ENCODE measurements around the gene MAPRE2. TPM values are rescaled to one million over a fixed set of nuclear protein-coding genes. Genes with fewer than 3 reads are reported as not detected.

The MAPRE2 gene
- total RNA-seq, 1 donor from 2014 or later: 50.7 TPM

GRCh38 chr18:35110554-35111485, 69.6 kb downstream of the MAPRE2 start:
- Mint-ChIP-seq H3K36me3 (ENCODE audit: low read depth) (peaks cover 23% of the 10 kb centered on the region), H3K27me3 (ENCODE audit: insufficient read depth) (no peaks in the 10 kb centered on the region), H3K27ac (no peak overlapping the region), H3K9me3 (peaks cover 24% of the 10 kb centered on the region), H3K4me1 (ENCODE audit: low read depth) (peaks cover 16% of the 10 kb centered on the region), H3K4me3 (no peak overlapping the region)
- intact Hi-C loops (cut with micrococcal nuclease): no loop called here
- DNase-seq (ENCODE audit: low spot score): no peak

GRCh38 chr18:35112696-35113095, 71.5 kb downstream of the MAPRE2 start:
- Mint-ChIP-seq H3K4me3 (no peak overlapping the region), H3K27me3 (ENCODE audit: insufficient read depth) (no peaks in the 10 kb centered on the region), H3K27ac (no peak overlapping the region), H3K36me3 (ENCODE audit: low read depth) (peaks cover 20% of the 10 kb centered on the region), H3K4me1 (ENCODE audit: low read depth) (peaks cover 13% of the 10 kb centered on the region), H3K9me3 (peaks cover 24% of the 10 kb centered on the region)
- intact Hi-C loops (cut with micrococcal nuclease): no loop called here
- no peak for DNase-seq (ENCODE audit: low spot score)

- Mint-ChIP-seq H3K36me3 (ENCODE audit: low read depth) (peaks cover 10% of the 10 kb centered on the region), H3K4me1 (ENCODE audit: low read depth) (peaks cover 7% of the 10 kb centered on the region), H3K4me3 (no peak overlapping the region), H3K9me3 (peaks cover 24% of the 10 kb centered on the region), H3K27me3 (ENCODE audit: insufficient read depth) (no peaks in the 10 kb centered on the region), H3K27ac (no peak overlapping the region)
- no peak for DNase-seq (ENCODE audit: low spot score)
- intact Hi-C loops (cut with micrococcal nuclease): no loop called here
These were observed 73.1 kb downstream of the MAPRE2 start for GRCh38 chr18:35114305-35114704.

- intact Hi-C loops (cut with micrococcal nuclease): no loop called here
- Mint-ChIP-seq H3K9me3 (peaks cover 13% of the 10 kb centered on the region), H3K4me3 (no peak overlapping the region), H3K27me3 (ENCODE audit: insufficient read depth) (no peaks in the 10 kb centered on the region), H3K36me3 (ENCODE audit: low read depth) (peaks cover 6% of the 10 kb centered on the region), H3K4me1 (ENCODE audit: low read depth) (peaks cover 7% of the 10 kb centered on the region), H3K27ac (no peak overlapping the region)
- no peak for DNase-seq (ENCODE audit: low spot score)
These were observed 75.6 kb downstream of the MAPRE2 start for GRCh38 chr18:35116784-35117318.

- intact Hi-C loops (cut with micrococcal nuclease): no loop called here
These were observed 76.2 kb downstream of the MAPRE2 start for GRCh38 chr18:35117372-35117771.

GRCh38 chr18:35117951-35118411, 76.8 kb downstream of the MAPRE2 start:
- H3K27me3 Mint-ChIP-seq (ENCODE audit: insufficient read depth): no peaks in the 10 kb centered on the region
- H3K4me1 Mint-ChIP-seq (ENCODE audit: low read depth): peaks cover 17% of the 10 kb centered on the region
- peaks cover 5% of the 10 kb centered on the region for H3K36me3 Mint-ChIP-seq (ENCODE audit: low read depth)
- no peak overlapping the region for H3K4me3 Mint-ChIP-seq
- intact Hi-C loops (cut with micrococcal nuclease): no loop called here
- H3K9me3 Mint-ChIP-seq: peaks cover 4% of the 10 kb centered on the region
- H3K27ac Mint-ChIP-seq: no peak overlapping the region
- no peak for DNase-seq (ENCODE audit: low spot score)

More at GRCh38 chr18:35117372-35117771, 76.2 kb downstream of the MAPRE2 start:
- no peaks in the 10 kb centered on the region for H3K27me3 Mint-ChIP-seq (ENCODE audit: insufficient read depth)
- H3K4me3 Mint-ChIP-seq: no peak overlapping the region
- no peak for DNase-seq (ENCODE audit: low spot score)
- peaks cover 5% of the 10 kb centered on the region for H3K36me3 Mint-ChIP-seq (ENCODE audit: low read depth)
- H3K4me1 Mint-ChIP-seq (ENCODE audit: low read depth): peaks cover 11% of the 10 kb centered on the region
- H3K27ac Mint-ChIP-seq: no peak overlapping the region
- peaks cover 8% of the 10 kb centered on the region for H3K9me3 Mint-ChIP-seq

- intact Hi-C loops (cut with micrococcal nuclease): no loop called here
- Mint-ChIP-seq H3K36me3 (ENCODE audit: low read depth) (peaks cover 9% of the 10 kb centered on the region), H3K27ac (no peak overlapping the region), H3K4me3 (no peak overlapping the region), H3K9me3 (peaks cover 8% of the 10 kb centered on the region), H3K27me3 (ENCODE audit: insufficient read depth) (no peaks in the 10 kb centered on the region), H3K4me1 (ENCODE audit: low read depth) (peaks cover 21% of the 10 kb centered on the region)
- DNase-seq (ENCODE audit: low spot score): no peak
These were observed 77.4 kb downstream of the MAPRE2 start for GRCh38 chr18:35118641-35119040.

- Mint-ChIP-seq H3K36me3 (ENCODE audit: low read depth) (peaks cover 9% of the 10 kb centered on the region), H3K27me3 (ENCODE audit: insufficient read depth) (no peaks in the 10 kb centered on the region), H3K4me1 (ENCODE audit: low read depth) (peaks cover 21% of the 10 kb centered on the region), H3K4me3 (no peak overlapping the region), H3K9me3 (peaks cover 15% of the 10 kb centered on the region), H3K27ac (no peak overlapping the region)
- intact Hi-C loops (cut with micrococcal nuclease): no loop called here
- DNase-seq (ENCODE audit: low spot score): no peak
These were observed 79.8 kb downstream of the MAPRE2 start for GRCh38 chr18:35121038-35121437.

GRCh38 chr18:35121531-35121930, 80.3 kb downstream of the MAPRE2 start:
- Mint-ChIP-seq H3K36me3 (ENCODE audit: low read depth) (peaks cover 9% of the 10 kb centered on the region), H3K27me3 (ENCODE audit: insufficient read depth) (no peaks in the 10 kb centered on the region), H3K4me3 (no peak overlapping the region), H3K9me3 (peaks cover 15% of the 10 kb centered on the region), H3K4me1 (ENCODE audit: low read depth) (peaks cover 18% of the 10 kb centered on the region), H3K27ac (no peak overlapping the region)
- no peak for DNase-seq (ENCODE audit: low spot score)
- intact Hi-C loops (cut with micrococcal nuclease): no loop called here

GRCh38 chr18:35122586-35123224, 81.5 kb downstream of the MAPRE2 start:
- Mint-ChIP-seq H3K4me3 (no peak overlapping the region), H3K36me3 (ENCODE audit: low read depth) (peaks cover 15% of the 10 kb centered on the region), H3K9me3 (peaks cover 15% of the 10 kb centered on the region), H3K27ac (no peak overlapping the region), H3K4me1 (ENCODE audit: low read depth) (peaks cover 14% of the 10 kb centered on the region), H3K27me3 (ENCODE audit: insufficient read depth) (no peaks in the 10 kb centered on the region)
- intact Hi-C loops (cut with micrococcal nuclease): no loop called here
- no peak for DNase-seq (ENCODE audit: low spot score)

GRCh38 chr18:35123811-35124210, 82.6 kb downstream of the MAPRE2 start:
- Mint-ChIP-seq H3K36me3 (ENCODE audit: low read depth) (peaks cover 18% of the 10 kb centered on the region), H3K9me3 (peaks cover 15% of the 10 kb centered on the region), H3K27ac (no peak overlapping the region), H3K4me3 (no peak overlapping the region), H3K27me3 (ENCODE audit: insufficient read depth) (no peaks in the 10 kb centered on the region), H3K4me1 (ENCODE audit: low read depth) (peaks cover 14% of the 10 kb centered on the region)
- no peak for DNase-seq (ENCODE audit: low spot score)
- intact Hi-C loops (cut with micrococcal nuclease): no loop called here

- intact Hi-C loops (cut with micrococcal nuclease): no loop called here
- H3K4me3 Mint-ChIP-seq: no peak overlapping the region
- no peak for DNase-seq (ENCODE audit: low spot score)
- H3K9me3 Mint-ChIP-seq: peaks cover 15% of the 10 kb centered on the region
- peaks cover 12% of the 10 kb centered on the region for H3K4me1 Mint-ChIP-seq (ENCODE audit: low read depth)
- no peak overlapping the region for H3K27ac Mint-ChIP-seq
- no peaks in the 10 kb centered on the region for H3K27me3 Mint-ChIP-seq (ENCODE audit: insufficient read depth)
- peaks cover 27% of the 10 kb centered on the region for H3K36me3 Mint-ChIP-seq (ENCODE audit: low read depth)
These were observed 86.0 kb downstream of the MAPRE2 start for GRCh38 chr18:35127201-35127600.

- Mint-ChIP-seq H3K27ac (no peak overlapping the region), H3K4me1 (ENCODE audit: low read depth) (no peaks in the 10 kb centered on the region), H3K9me3 (peaks cover 7% of the 10 kb centered on the region), H3K36me3 (ENCODE audit: low read depth) (peaks cover 25% of the 10 kb centered on the region), H3K4me3 (no peak overlapping the region), H3K27me3 (ENCODE audit: insufficient read depth) (no peaks in the 10 kb centered on the region)
- intact Hi-C loops (cut with micrococcal nuclease): no loop called here
- no peak for DNase-seq (ENCODE audit: low spot score)
These were observed 87.5 kb downstream of the MAPRE2 start for GRCh38 chr18:35128675-35129074.
